ENCODE measurements around the gene RNF40. TPM values are rescaled to one million over a fixed set of nuclear protein-coding genes. Genes with fewer than 3 reads are reported as not detected.
"Not testable (repeated sequence)": the region's sequence is repeated elsewhere in the genome, so short reads cannot be mapped to it uniquely, and the experiment has no call there.

Gene RNF40
- total RNA-seq, 1 experiment from 2014 or later = 87.1 TPM

DNA sequence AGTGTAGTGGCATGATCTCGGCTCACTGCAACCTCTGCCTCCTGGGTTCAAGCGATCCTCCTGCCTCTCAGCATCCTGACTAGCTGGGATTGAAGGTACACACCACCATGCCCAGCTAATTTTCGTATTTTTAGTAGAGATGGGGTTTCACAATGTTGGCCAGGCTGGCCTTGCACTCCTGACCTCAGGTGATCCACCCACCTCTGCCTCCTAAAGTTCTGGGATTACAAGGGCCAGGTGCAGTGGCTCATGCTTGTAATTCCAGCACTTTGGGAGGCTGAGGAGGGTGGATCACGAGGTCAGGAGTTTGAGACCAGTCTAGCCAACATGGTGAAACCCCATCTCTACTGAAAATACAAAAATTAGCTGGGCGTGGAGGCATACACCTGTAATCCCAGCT is 47.6 kb downstream of the RNF40 start:
- not testable (repeated sequence) for DNase-seq (ENCODE audit: extremely low read depth, low read depth)

DNA sequence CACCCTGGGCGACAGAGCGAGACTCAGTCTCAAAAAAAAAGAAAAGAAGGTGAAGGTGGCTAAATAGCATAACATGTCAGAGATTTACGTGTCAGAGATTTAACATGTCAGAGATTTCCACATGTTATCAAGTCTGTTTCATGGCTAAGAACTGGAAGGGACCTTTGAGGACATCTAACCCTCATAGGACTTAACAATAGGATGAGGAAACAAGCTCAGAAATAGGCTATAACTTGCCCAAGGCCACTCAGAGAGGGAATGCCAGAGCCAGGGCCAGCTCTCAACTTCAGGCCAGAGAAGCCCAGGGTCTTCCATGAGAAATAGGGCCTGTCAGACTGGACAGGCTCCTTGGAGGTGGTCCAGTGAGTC is 51.7 kb downstream of the RNF40 start:
- no peak for DNase-seq (ENCODE audit: extremely low read depth, low read depth)

DNA sequence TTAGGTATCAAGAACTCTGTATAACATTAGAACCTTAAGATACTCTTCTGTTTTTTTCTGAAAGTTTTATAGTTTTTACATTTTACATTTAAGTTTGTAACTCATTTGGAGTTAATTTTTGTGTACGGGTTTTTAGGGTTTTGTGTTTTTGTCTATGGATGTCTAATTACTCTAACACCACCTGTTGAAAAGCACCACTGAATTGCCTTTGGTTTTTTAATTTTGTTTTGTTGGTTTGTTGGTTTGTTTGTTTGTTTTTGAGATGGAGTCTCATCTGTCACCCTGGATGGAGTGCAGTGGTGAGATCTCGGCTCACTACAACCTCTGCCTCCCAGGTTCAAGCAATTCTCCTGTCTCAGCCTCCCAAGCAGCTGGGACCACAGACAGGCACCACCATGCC is 54.6 kb downstream of the RNF40 start:
- DNase-seq (ENCODE audit: extremely low read depth, low read depth) = no peak

DNA sequence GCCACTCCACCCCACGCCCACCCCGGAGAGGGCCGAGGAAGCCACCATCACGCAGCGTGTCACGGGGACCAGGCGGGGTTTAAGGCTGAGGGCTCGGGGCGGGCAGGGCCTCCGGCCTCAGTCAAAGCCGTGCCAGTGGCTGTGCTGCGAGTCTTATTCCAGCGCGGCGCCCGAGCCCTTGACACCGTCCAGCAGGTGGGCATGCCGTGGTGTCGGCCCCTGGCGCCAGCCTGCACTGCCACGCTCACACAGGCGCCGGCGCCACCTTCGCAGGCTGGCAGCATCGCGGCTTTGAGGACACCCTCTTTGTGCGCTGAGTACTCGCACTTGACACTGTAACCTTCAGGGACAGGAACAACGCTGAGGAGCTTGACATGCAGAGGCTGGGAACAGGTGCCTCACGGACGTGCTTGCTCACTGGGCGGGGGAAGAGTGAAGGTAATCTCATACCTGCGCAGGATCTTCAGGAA is 58.9 kb downstream of the RNF40 start:
- no peak for DNase-seq (ENCODE audit: extremely low read depth, low read depth)

DNA sequence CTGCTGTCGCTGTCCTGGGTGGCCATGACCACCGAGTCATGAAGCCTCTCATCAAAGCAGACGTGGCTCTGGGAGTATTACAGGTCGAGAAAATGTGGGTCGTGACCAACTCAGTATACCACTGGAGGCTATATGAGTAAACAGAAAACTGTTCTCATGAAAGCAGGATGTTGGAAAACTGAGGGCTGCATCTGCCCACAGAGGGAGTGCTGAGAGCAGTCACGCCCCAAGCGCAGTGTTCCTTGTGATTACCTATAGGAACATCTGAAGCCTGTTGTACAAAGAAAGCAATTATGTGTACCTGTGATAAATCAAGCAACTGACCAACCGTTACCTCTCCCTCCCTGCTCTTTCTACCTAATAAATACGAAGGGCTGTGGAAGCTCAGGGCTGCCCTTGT is 59.3 kb downstream of the RNF40 start:
- DNase-seq (ENCODE audit: extremely low read depth, low read depth) = not testable (repeated sequence)

DNA sequence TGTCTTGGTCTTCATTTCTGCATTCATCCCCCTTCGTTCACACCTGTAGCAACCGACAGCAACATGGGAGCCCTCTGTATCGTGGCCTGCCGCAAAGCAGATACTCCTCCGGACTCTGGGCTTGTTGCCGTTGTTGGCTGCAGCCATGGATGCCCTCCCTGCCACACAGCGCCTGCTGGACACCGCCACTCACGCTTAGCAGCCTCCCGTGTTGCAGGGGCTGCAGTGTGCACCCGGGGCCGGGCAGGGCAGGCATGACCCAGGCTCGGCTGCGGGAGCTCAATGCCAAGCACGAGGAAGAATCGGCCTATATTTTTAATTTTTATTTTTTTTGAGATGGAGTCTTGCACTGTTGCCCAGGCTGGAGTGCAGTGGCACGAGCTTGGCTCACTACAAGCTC is 59.8 kb downstream of the RNF40 start:
- DNase-seq (ENCODE audit: extremely low read depth, low read depth) = no peak

Small RNAs within 50 kb of the gene (small RNA-seq; reads per million reads assigned to genes)
- gene RF00017 = 0 reads per million in 2 experiments

Other genes starting within 250 kb of the RNF40 start
- 37.7 and 39.0 TPM in 2 replicates for gene ZNF768, start 235.8 kb upstream of the RNF40 start, total RNA-seq (2014; rRNA removed; shearing (Covaris generic))
- gene ZNF747, start 227.5 kb upstream of the RNF40 start, total RNA-seq (2014; rRNA removed; shearing (Covaris generic)) = 6.2 and 6.6 TPM in 2 replicates
- gene ZNF764, start 203.9 kb upstream of the RNF40 start, total RNA-seq (2014; rRNA removed; shearing (Covaris generic)) = 7.7 and 8.5 TPM in 2 replicates
- gene ZNF688, start 190.6 kb upstream of the RNF40 start, total RNA-seq (2014; rRNA removed; shearing (Covaris generic)) = 5.8 and 7.7 TPM in 2 replicates
- gene ZNF785, start 176.6 kb upstream of the RNF40 start, total RNA-seq (2014; rRNA removed; shearing (Covaris generic)) = 0.14 and 0.45 TPM in 2 replicates
- gene ZNF689, start 151.9 kb upstream of the RNF40 start, total RNA-seq (2014; rRNA removed; shearing (Covaris generic)) = 8.2 and 10.0 TPM in 2 replicates
- gene PRR14, start 111.4 kb upstream of the RNF40 start, total RNA-seq (2014; rRNA removed; shearing (Covaris generic)) = 13.0 and 15.7 TPM in 2 replicates
- gene FBRS, start 103.9 kb upstream of the RNF40 start, total RNA-seq (2014; rRNA removed; shearing (Covaris generic)) = 26.0 and 29.3 TPM in 2 replicates
- 5.5 and 10.0 TPM in 2 replicates for gene SRCAP, start 63.2 kb upstream of the RNF40 start, total RNA-seq (2014; rRNA removed; shearing (Covaris generic))
- gene PHKG2, start 13.9 kb upstream of the RNF40 start, total RNA-seq (2014; rRNA removed; shearing (Covaris generic)) = 14.3 and 16.6 TPM in 2 replicates
- 2.2 and 4.6 TPM in 2 replicates for gene CFAP119, start 260 bp upstream of the RNF40 start, total RNA-seq (2014; rRNA removed; shearing (Covaris generic))
- 10.9 and 11.1 TPM in 2 replicates for gene ZNF629, start 24.9 kb downstream of the RNF40 start, total RNA-seq (2014; rRNA removed; shearing (Covaris generic))
- gene BCL7C, start 131.8 kb downstream of the RNF40 start, total RNA-seq (2014; rRNA removed; shearing (Covaris generic)) = 34.1 and 45.1 TPM in 2 replicates
- 0.59 and 0.92 TPM in 2 replicates for gene CTF1, start 134.3 kb downstream of the RNF40 start, total RNA-seq (2014; rRNA removed; shearing (Covaris generic))
- gene FBXL19, start 161.2 kb downstream of the RNF40 start, total RNA-seq (2014; rRNA removed; shearing (Covaris generic)) = 12.3 and 14.2 TPM in 2 replicates
- gene ORAI3, start 186.7 kb downstream of the RNF40 start, total RNA-seq (2014; rRNA removed; shearing (Covaris generic)) = 20.1 and 21.9 TPM in 2 replicates
- 5.0 and 6.8 TPM in 2 replicates for gene SETD1A, start 195.4 kb downstream of the RNF40 start, total RNA-seq (2014; rRNA removed; shearing (Covaris generic))
- gene HSD3B7, start 222.9 kb downstream of the RNF40 start, total RNA-seq (2014; rRNA removed; shearing (Covaris generic)) = 16.0 and 17.0 TPM in 2 replicates
- gene STX1B, start 248.3 kb downstream of the RNF40 start, total RNA-seq (2014; rRNA removed; shearing (Covaris generic)) = 0.10 and 0.46 TPM in 2 replicates

Data from NCI-H460 (cell line).